ENCODE measurements around the gene MYBBP1A.

The MYBBP1A gene

GRCh38 chr17:4515501-4515900 lies 39.7 kb downstream of the MYBBP1A start:
- no peak for DNase-seq

DNA sequence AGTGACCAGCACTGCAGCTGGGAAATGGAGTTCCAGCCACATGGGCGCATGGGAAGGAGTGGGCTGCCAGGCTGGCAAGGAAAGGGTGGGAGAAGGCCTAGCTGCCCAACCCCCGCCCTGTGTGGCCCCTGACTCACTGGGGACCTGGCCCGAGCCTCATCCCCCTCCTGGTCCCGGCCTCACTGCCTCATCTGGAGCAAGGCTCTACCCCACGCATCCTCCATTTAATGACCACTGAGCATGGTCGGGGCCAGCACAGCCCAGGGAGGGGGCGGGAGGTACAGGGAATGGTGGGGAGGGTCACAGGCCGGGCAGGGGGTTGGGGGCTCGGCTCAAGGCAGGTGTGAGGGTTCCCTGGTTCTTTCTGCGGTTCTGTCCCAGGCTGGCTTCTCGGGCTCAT lies 40.4 kb downstream of the MYBBP1A start:
- no peak for DNase-seq

- no peak for DNase-seq
Observed at GRCh38 chr17:4514206-4514605, 41.0 kb downstream of the MYBBP1A start.

DNA sequence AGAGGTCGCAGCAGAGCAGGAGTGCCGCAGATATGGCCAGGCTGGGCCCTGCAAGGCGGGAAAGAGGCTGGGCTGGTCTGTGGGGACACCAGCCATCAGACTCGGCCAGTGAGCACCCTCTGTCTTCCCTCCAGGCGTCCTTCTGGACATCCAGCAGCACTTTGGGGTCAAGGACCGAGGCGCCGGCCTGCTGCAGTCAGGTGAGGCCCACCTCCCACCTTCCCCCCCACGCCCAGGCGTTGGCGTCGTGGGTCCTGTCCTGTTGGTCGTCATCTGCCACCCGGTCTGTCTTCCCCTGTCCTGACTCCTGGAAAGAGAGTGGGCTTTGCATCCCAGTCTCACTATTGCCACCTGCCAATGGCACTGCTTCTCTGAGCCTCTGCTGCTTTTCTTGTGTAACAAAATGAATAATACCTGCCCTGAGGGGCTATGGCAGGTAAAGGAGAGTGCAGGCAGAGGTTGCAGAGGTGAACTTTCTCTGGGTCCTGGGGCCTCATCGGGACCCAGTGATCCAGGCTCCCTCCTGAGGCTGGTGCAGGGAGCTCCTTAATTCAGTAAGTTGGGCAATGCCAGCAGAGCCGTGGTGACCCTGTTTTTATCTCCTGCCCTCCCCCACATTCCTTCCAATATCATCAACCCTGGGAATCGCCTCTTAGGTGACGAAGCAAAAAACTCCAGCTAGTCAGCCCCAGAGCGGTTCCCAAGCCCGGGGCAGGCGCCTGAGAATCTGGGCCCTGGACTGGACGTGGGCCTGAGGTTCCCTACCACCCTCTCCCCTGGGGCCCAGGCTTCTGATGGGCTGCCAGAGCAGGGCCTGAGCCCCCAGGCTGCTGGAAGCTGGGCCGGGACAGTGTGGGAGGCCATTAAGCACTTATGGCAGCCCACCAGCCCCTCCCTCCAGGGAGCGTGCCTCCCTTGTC lies 41.8 kb downstream of the MYBBP1A start:
- no peak for DNase-seq

DNA sequence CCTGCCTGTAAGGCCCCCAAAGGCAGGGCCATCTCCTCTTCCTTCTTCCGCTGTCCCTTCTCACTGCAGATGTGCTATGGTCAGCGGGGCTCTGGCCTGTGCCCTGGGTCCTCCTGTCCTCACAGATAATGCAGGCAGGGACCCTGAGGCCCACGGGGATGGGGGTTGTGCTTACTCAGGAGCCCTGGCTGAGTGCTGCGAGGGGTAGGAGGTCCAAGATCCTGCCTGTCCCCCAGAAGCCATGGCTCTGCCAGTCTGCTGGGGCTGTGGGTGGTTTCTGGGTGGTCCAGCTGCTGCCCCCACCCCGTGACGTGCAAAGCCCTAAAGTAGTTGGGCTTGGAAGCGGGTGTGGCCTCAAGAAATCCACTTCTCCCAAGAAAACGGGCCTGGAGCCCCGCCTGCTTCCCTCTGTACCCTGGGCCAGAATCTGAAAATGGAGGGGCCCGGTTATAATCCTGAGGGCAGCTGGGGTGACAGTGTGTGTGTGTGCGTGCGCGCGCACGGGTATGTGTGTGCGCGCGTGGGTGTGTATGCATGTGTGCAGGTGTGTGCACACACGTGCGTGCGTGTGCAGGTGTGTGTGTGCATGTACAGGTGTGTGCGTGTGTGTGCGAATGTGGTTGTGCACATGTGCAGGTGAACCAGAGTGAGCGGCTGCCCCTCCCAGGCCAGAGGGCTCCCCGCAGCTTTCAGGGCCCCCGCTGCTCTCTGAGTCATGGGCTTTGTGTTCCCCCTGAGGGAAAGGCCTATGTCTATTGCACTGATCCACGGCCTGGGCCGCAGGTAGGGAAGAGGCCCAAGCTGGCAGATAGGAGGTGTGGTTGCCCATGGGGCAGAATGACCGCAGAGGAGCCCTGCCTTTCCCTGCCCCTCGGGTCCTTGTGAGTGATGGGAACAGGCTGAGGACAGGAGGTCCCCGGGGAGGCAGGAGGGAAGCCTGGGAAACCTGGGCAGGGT lies 42.8 kb downstream of the MYBBP1A start:
- no peak for DNase-seq

- DNase-seq, result no peak
Observed at GRCh38 chr17:4511199-4511932, 43.8 kb downstream of the MYBBP1A start.

DNA sequence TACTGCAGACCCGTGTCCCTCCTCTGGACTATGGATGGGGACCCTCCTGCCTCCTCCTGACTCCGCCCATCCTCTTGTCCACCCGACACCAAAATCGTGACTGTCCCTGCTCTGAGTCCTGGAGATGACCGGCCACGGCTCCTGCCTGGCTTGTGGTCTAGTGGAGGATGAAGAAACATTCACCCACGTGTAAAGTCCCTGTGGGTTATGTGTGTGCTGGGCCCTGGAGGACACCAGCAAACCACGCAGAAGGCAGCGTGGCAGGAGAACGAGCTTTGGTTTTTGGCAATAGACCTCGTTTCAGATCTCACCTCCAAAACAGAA lies 44.6 kb downstream of the MYBBP1A start:
- DNase-seq, result no peak

- no peak for DNase-seq
Observed at GRCh38 chr17:4509923-4510617, 45.1 kb downstream of the MYBBP1A start.

DNA sequence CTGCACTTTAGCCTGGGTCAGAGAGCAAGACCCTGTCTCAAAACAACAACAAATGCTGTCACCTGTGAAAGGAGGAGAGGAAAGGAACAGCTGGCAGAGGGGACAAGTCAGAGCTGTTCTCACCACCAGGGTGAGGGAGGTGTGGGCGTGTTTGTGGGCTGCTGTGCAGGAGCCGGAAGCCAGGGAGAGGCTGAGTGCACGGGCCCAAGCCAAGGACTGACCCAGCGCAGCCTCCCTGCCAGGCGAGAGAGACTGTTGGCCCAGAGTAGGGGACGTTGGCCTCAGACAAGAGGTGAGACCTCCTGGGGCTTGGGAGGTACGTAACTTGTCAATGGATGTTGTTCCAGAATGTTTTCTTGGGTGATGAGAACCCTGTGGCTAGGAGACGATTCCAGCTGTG lies 45.8 kb downstream of the MYBBP1A start:
- no peak for DNase-seq

- no peak for DNase-seq
Observed at GRCh38 chr17:4508207-4508606, 47.0 kb downstream of the MYBBP1A start.

GRCh38 chr17:4507361-4508111 lies 47.6 kb downstream of the MYBBP1A start:
- DNase-seq, result no peak

GRCh38 chr17:4506892-4507291 lies 48.3 kb downstream of the MYBBP1A start:
- no peak for DNase-seq

- no peak for DNase-seq
Observed at GRCh38 chr17:4506175-4506813, 48.9 kb downstream of the MYBBP1A start.

DNA sequence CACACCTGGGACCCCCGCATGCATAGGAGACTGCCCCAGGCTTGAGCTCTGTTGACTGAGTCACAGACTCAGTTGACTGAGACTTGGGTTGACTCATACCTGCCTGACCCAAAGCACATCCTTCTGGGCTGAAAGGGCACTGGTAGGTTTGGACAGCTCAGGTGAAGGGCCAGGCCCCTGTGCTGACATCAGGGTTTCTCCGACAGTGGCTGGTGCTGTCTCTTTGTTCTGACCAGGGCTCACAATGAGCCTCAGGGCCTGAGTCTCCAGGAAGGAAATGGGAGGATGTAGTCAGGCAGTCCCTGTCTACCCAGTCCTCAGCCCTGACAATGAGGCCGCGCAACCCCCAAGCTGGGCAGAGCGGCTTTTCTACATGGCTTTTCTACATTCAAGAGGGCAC lies 50.0 kb downstream of the MYBBP1A start:
- DNase-seq, result no peak

DNA sequence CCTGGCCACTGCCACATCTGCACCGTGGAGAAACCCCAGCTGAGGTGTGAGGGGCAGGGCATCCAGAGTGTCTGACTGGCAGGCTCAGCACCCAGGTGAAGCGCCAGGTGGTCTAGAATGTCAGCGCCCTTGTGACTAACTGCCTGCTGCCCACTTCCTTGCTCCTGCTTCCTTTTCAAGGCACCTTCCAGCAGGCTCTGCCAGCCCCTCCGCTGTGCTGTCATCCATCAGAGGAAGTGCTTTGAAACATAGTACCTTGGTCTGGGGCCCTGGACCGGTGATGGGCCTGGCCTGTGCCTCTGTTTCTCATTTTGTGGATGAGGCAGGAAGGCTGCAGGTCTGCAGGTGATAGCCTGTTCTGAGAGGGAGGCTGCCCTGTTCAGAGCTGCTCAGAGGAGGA lies 51.0 kb downstream of the MYBBP1A start:
- DNase-seq, result no peak

GRCh38 chr17:4503283-4504025 lies 51.7 kb downstream of the MYBBP1A start:
- no peak for DNase-seq

DNA sequence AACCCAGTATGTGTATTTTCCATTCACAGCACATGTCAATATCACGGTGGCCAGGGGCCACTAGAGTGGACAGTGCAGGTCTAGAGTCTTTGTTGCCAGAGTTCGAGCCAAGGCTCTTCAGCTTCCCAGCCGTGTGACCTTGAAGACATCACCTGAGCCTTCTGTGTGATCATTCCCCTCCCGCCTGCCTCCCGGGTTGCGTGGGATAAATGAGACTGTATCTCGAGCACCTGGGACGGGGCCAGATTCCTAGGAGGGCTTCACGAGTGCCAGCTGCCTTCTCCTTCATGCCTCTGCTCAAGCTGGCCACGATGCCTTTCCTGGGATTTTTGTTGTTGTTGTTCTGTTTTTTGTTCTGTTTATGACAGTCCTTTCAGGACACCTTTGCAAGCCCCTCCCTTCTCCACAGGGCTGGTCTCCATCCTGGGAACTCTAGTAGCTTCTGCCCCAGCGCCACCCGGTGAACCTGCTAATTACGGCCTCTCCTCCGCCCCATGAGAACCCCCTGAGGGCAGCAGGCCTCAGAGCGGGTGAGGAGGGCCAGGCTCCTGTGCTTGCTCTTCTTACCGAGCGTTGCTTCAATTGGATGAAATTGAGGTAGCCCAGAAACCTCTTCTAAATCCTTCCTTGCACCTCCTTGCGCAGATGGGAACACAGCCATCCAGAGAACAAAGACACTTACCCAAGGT lies 52.6 kb downstream of the MYBBP1A start:
- DNase-seq, result no peak

DNA sequence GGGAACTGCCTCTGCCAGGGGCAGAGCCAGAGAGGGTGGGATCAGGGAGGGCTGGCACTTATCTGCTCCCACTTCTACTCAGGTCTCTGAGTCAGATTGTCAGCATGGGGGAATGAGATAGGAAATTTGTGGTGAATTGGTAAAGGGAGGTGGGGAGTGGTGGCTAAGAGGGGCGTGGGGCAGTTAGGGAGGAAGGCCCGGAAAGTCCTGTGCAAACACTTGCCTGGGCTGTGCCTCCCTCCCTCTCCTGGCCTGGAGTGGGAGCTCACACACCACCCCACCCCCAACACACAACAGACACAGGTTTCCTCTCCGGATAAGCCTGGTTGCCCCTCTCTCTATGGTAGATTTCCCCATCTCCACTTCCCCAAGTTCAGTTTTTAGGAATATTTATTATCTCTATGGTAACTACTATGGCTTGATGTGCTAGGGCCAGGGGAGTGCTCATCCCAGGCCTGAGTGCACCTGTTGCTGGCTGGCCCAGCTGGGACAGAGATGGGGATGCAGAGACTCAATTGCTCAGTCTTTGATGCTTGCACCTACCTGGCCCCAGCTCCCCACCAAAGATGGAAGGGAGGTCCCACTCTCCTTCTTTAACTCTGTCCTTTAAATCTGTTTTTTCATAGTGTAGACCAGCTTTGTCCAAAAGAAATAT lies 53.8 kb downstream of the MYBBP1A start:
- no peak for DNase-seq

GRCh38 chr17:4500191-4500571 lies 55.0 kb downstream of the MYBBP1A start:
- no peak for DNase-seq
